HCT116 (cell line): Measurements from ENCODE around the gene XAB2. TPM values are rescaled to one million over a fixed set of nuclear protein-coding genes. Genes with fewer than 3 reads are reported as not detected.

Experiments
- ATAC-seq: fragments of 200-7000 bp; cut with Tn5 transposase; 2 replicates; pipeline ENCODE4 v1.9.1; 2020; ENCODE audit warnings: mild to moderate bottlenecking, moderate library complexity
- BruUV-seq: library from RNA; stranded (reverse); fragments of 400-500 nt; replicated peaks from 2 replicates; lab custom pipeline; 2021; lab: Mats Ljungman, UMichigan
- CTCF ChIA-PET: fragments of 300-600 bp; sonication (Branson Sonifier 250); formaldehyde crosslinking; loops from one replicate; lab custom pipeline; 2021; ENCODE audit warnings: antibody characterized with exemption; lab: Charles Lee
- POLR2A ChIA-PET: fragments of 300-600, 350-600 bp; sonication (Branson Sonifier 250); formaldehyde crosslinking; loops from one replicate; lab custom pipeline; 2021; ENCODE audit warnings: antibody characterized with exemption; lab: Charles Lee
- RAD21 ChIA-PET, 2 experiments: fragments of 300-600 bp; sonication (Branson Sonifier 250); formaldehyde crosslinking; loops; one replicate each; lab custom pipeline; 2023; ENCODE audit warnings: low total read pairs in 2 of 2; ENCODE audit not compliant: uncharacterized antibody in 2 of 2, unreplicated experiment in 2 of 2, low non-redundant PET in 1 of 2; lab: Charles Lee
- DNase-seq: peaks from one replicate; pipeline ENCODE4 v3.0.0-alpha.2; 2010; ENCODE audit warnings: low read depth, low spot score
- H2AFZ ChIP-seq: fragments of 200-600 bp; shearing (Covaris generic), sonication (generic); 2 replicates; pipeline ENCODE4 v1.6.1; 2017; ENCODE audit warnings: low read depth, mixed run types, mixed read lengths, antibody characterized with exemption, low read length; ENCODE audit not compliant: poor library complexity, severe bottlenecking
- H3K27ac ChIP-seq: 2 replicates; pipeline ENCODE4 v1.5.1; 2012; ENCODE audit warnings: low read depth, low read length
- H3K27me3 ChIP-seq: fragments of 200-600 bp; sonication (generic); 2 replicates; pipeline ENCODE4 v1.6.1; 2016; ENCODE audit warnings: mixed run types, low read length, mixed read lengths; ENCODE audit not compliant: insufficient read depth
- H3K36me3 ChIP-seq, 2 experiments: fragments of 200-500 bp in 1 of 2; fragments of 200-600 bp in 1 of 2; sonication (Bioruptor generic) in 1 of 2; sonication (generic) in 1 of 2; 2 replicates each; pipeline versions ENCODE4 v1.5.1 to v1.6.1; 2014 to 2016; ENCODE audit warnings: low read length in 2 of 2, inconsistent platforms in 1 of 2, mixed read lengths in 1 of 2, mixed run types in 1 of 2; ENCODE audit not compliant: insufficient read depth in 2 of 2, control insufficient read depth in 1 of 2
- H3K4me1 ChIP-seq, 2 experiments: fragments of 200-600 bp in 1 of 2; sonication (generic) in 1 of 2; 2 replicates each; pipeline versions ENCODE4 v1.5.1 to v1.6.1; 2012 to 2017; ENCODE audit warnings: low read length in 2 of 2, inconsistent platforms in 1 of 2, mild to moderate bottlenecking in 1 of 2, mixed read lengths in 1 of 2, mixed run types in 1 of 2, moderate library complexity in 1 of 2; ENCODE audit not compliant: insufficient read depth in 2 of 2, control insufficient read depth in 1 of 2
- H3K4me2 ChIP-seq: fragments of 200-600 bp; sonication (generic); 2 replicates; pipeline ENCODE4 v1.6.1; 2017; ENCODE audit warnings: mixed run types, low read length, mixed read lengths
- H3K4me3 ChIP-seq, 2 experiments: fragments of 200-600 bp in 1 of 2; sonication (generic) in 1 of 2; replicated peaks in 1 of 2; 2 replicates each; pipeline ENCODE4 v1.5.1; 2011 to 2016; ENCODE audit warnings: low read length in 2 of 2, control low read depth in 1 of 2, low read depth in 1 of 2, mild to moderate bottlenecking in 1 of 2, mixed read lengths in 1 of 2, mixed run types in 1 of 2
- H3K79me2 ChIP-seq: fragments of 200-600 bp; sonication (generic); 2 replicates; pipeline ENCODE4 v1.6.1; 2017; ENCODE audit warnings: mild to moderate bottlenecking, mixed run types, low read length, moderate library complexity, mixed read lengths; ENCODE audit not compliant: insufficient read depth
- H3K9ac ChIP-seq: fragments of 200-600 bp; sonication (generic); 2 replicates; pipeline ENCODE4 v1.6.1; 2016; ENCODE audit warnings: low read length, mixed read lengths
- H3K9me2 ChIP-seq: fragments of 200-600 bp; sonication (generic), shearing (Covaris generic); 2 replicates; pipeline ENCODE4 v1.6.1; 2017; ENCODE audit warnings: mixed run types, mild to moderate bottlenecking, moderate library complexity; ENCODE audit not compliant: insufficient read depth
- H3K9me3 ChIP-seq, 2 experiments: fragments of 200-500 bp in 1 of 2; fragments of 200-600 bp in 1 of 2; sonication (Bioruptor generic) in 1 of 2; sonication (generic) in 1 of 2; 2 replicates each; pipeline ENCODE4 v1.6.1; 2014 to 2017; ENCODE audit warnings: low read length in 2 of 2, mixed read lengths in 2 of 2, inconsistent platforms in 1 of 2, low read depth in 1 of 2, mild to moderate bottlenecking in 1 of 2, mixed run types in 1 of 2, moderate library complexity in 1 of 2; ENCODE audit not compliant: control insufficient read depth in 1 of 2, insufficient read depth in 1 of 2
- H4K20me1 ChIP-seq: fragments of 200-600 bp; sonication (generic), shearing (Covaris generic); 2 replicates; pipeline ENCODE4 v1.6.1; 2017; ENCODE audit warnings: mixed run types, mild to moderate bottlenecking, moderate library complexity; ENCODE audit not compliant: insufficient read depth
- EGR1 ChIP-seq: IDR thresholded peaks from 2 replicates; pipeline ENCODE4 v1.6.1; 2012; ENCODE audit warnings: low read depth
- ELF1 ChIP-seq: IDR thresholded peaks from 2 replicates; pipeline ENCODE4 v1.6.1; 2012; ENCODE audit warnings: low read depth, borderline replicate concordance
- EZH2 ChIP-seq: fragments of 200-600 bp; sonication (generic); IDR thresholded peaks from 2 replicates; pipeline ENCODE4 v1.6.1; 2017; ENCODE audit warnings: antibody characterized with exemption, mixed run types
- EZH2phosphoT487 ChIP-seq: fragments of 200-600 bp; IDR thresholded peaks from 2 replicates; pipeline ENCODE4 v1.6.1; 2018; ENCODE audit warnings: antibody characterized with exemption, borderline replicate concordance
- FOSL1 ChIP-seq: IDR thresholded peaks from 2 replicates; pipeline ENCODE4 v1.6.1; 2012; ENCODE audit warnings: low read depth
- MAX ChIP-seq: IDR thresholded peaks from 2 replicates; pipeline ENCODE4 v1.6.1; 2012
- POLR2AphosphoS5 ChIP-seq: IDR thresholded peaks from 2 replicates; pipeline ENCODE4 v1.6.1; 2011; ENCODE audit warnings: mild to moderate bottlenecking, low read depth, low read length, moderate library complexity
- SP1 ChIP-seq: IDR thresholded peaks from 2 replicates; pipeline ENCODE4 v1.6.1; 2012; ENCODE audit warnings: low read depth
- SRF ChIP-seq: IDR thresholded peaks from 2 replicates; pipeline ENCODE4 v1.6.1; 2012; ENCODE audit warnings: low read depth
- TCF7L2 ChIP-seq: IDR thresholded peaks from 2 replicates; pipeline ENCODE4 v1.7.0; 2011; ENCODE audit warnings: borderline replicate concordance, inconsistent platforms; ENCODE audit not compliant: insufficient read depth, insufficient read length; ENCODE audit errors: extremely low read depth
- ZNF274 ChIP-seq: fragments of 200-500 bp; sonication (Bioruptor generic); IDR thresholded peaks from 2 replicates; pipeline ENCODE4 v1.6.1; 2014; ENCODE audit warnings: mild to moderate bottlenecking, low read depth, low read length, inconsistent platforms
- intact Hi-C: fragments of 100-400 bp; cut with micrococcal nuclease; formaldehyde crosslinking; loops from 2 replicates; pipeline ENCODE4 v1.10.0; 2022
- total RNA-seq: library from RNA; stranded (reverse); gene quantifications from one replicate; pipeline ENCODE4 v1.2.1, GENCODE V29; 2021; ENCODE audit not compliant: unreplicated experiment
- TF ChIP-seq, protein P1 (sequence below): IDR thresholded peaks from 2 replicates; pipeline ENCODE4 v1.6.1; 2012; ENCODE audit warnings: low read depth

Gene XAB2
- total RNA-seq, 1 experiment from 2014 or later = 103 TPM

DNA sequence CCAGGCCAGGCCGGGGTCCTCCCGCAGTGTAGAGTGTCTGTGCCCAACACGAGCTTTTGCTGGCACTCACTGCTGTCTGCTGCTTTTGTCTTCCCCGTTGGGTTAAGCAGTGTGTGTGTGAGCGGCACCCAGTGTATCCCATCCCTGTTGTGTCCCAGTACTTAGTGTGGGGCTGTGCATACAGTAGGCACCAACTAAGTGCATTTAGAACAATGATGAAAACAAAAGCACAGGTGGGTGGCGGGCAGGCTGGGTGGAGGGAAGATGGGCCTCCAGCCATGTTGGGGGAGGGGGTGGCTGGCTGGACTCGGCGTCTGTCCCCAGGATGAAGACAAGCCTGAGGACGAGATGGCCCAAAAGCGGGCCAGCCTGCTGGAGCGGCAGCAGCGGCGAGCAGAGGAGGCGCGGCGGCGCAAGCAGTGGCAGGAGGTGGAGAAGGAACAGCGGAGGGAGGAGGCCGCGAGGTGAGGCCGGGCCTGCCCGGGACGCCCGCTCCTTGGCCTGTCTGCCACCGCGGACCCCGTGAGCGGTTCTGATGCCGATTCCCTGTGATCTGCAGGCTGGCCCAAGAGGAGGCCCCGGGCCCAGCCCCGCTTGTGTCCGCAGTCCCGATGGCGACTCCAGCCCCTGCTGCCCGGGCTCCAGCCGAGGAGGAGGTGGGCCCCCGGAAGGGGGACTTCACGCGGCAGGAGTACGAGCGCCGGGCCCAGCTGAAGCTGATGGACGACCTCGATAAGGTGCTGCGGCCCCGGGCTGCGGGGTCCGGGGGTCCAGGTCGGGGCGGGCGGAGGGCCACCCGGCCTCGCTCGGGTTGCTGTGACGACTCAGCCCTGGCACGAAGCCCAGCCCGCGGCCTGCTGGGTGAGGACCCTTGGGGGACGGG is 14.2 kb downstream of the XAB2 start:
- H3K9me3 ChIP-seq = no peaks in the 10 kb centered on the region
- no TSS peak for BruUV-seq
- no peak for DNase-seq

GRCh38 chr19:7612282-7613274 is 16.8 kb downstream of the XAB2 start:
- H3K79me2 ChIP-seq = no peaks in the 10 kb centered on the region
- H3K27me3 ChIP-seq = no peaks in the 10 kb centered on the region
- no peaks in the 10 kb centered on the region for H4K20me1 ChIP-seq
- intact Hi-C loops = no loop called here
- no peak overlapping the region for H3K9ac ChIP-seq
- ChIA-PET CTCF (no interaction called here), RAD21 (no interaction called here), POLR2A (no interaction called here)
- H3K4me3 ChIP-seq = no peak overlapping the region
- H3K9me2 ChIP-seq = no peaks in the 10 kb centered on the region
- H3K9me3 ChIP-seq = no peaks in the 10 kb centered on the region
- no TSS peak for BruUV-seq
- H3K4me2 ChIP-seq = no peak overlapping the region
- H2AFZ ChIP-seq = no peak overlapping the region
- peaks cover 0 to 3% of the 10 kb centered on the region in 2 experiments; a peak in 3 of 4 replicates for H3K36me3 ChIP-seq
- ATAC-seq = no peak
- DNase-seq = no peak
- no peaks in the 10 kb centered on the region for H3K4me1 ChIP-seq
- H3K27ac ChIP-seq = no peak overlapping the region
- TF ChIP-seq ELF1 = no peak
- TF ChIP-seq EZH2phosphoT487 = no peak
- no peak for TF ChIP-seq TCF7L2
- no peak for TF ChIP-seq POLR2AphosphoS5
- no peak for TF ChIP-seq ZNF274
- no peak for TF ChIP-seq FOSL1
- TF ChIP-seq SP1 = no peak
- TF ChIP-seq, protein P1, sequence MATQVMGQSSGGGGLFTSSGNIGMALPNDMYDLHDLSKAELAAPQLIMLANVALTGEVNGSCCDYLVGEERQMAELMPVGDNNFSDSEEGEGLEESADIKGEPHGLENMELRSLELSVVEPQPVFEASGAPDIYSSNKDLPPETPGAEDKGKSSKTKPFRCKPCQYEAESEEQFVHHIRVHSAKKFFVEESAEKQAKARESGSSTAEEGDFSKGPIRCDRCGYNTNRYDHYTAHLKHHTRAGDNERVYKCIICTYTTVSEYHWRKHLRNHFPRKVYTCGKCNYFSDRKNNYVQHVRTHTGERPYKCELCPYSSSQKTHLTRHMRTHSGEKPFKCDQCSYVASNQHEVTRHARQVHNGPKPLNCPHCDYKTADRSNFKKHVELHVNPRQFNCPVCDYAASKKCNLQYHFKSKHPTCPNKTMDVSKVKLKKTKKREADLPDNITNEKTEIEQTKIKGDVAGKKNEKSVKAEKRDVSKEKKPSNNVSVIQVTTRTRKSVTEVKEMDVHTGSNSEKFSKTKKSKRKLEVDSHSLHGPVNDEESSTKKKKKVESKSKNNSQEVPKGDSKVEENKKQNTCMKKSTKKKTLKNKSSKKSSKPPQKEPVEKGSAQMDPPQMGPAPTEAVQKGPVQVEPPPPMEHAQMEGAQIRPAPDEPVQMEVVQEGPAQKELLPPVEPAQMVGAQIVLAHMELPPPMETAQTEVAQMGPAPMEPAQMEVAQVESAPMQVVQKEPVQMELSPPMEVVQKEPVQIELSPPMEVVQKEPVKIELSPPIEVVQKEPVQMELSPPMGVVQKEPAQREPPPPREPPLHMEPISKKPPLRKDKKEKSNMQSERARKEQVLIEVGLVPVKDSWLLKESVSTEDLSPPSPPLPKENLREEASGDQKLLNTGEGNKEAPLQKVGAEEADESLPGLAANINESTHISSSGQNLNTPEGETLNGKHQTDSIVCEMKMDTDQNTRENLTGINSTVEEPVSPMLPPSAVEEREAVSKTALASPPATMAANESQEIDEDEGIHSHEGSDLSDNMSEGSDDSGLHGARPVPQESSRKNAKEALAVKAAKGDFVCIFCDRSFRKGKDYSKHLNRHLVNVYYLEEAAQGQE = no peak
- no peak for TF ChIP-seq EZH2
- TF ChIP-seq MAX = no peak

More for the DNA sequence above, 14.2 kb downstream of the XAB2 start:
- CTCF ChIA-PET = no interaction called here
- H4K20me1 ChIP-seq = no peaks in the 10 kb centered on the region
- H2AFZ ChIP-seq = no peak overlapping the region
- H3K4me2 ChIP-seq = no peak overlapping the region
- no peaks in the 10 kb centered on the region for H3K27me3 ChIP-seq
- no peaks in the 10 kb centered on the region for H3K9me2 ChIP-seq
- H3K4me3 ChIP-seq = no peak overlapping the region
- peaks cover 0 to 6% of the 10 kb centered on the region in 2 experiments; a peak in 1 of 4 replicates for H3K4me1 ChIP-seq
- ATAC-seq = no peak
- no peak for TF ChIP-seq EGR1
- no peak for TF ChIP-seq SRF
- no peak for TF ChIP-seq MAX
- intact Hi-C loops = no loop called here
- RAD21 ChIA-PET = interaction anchor here in 1 of 2 experiments (0.6 kb wide), 1 partner anchor 185 kb away, joined by 3 read pairs; no protein-coding TSS in a partner anchor
- no peak overlapping the region for H3K27ac ChIP-seq
- H3K9ac ChIP-seq = no peak overlapping the region
- peaks cover 0 to 4% of the 10 kb centered on the region in 2 experiments; a peak in 2 of 4 replicates for H3K36me3 ChIP-seq
- no peaks in the 10 kb centered on the region for H3K79me2 ChIP-seq
- POLR2A ChIA-PET = no interaction called here
